A673 (cell line): Measurements from ENCODE around the gene TFAP2C. TPM values are rescaled to one million over a fixed set of nuclear protein-coding genes. Genes with fewer than 3 reads are reported as not detected.

Experiments used
- BruUV-seq: library from RNA; stranded (reverse); fragments of 400-500 nt; replicated peaks from 2 replicates; lab custom pipeline; 2021; lab: Mats Ljungman, UMichigan
- CTCF ChIA-PET: fragments of 300-600 bp; sonication (Branson Sonifier 250); formaldehyde crosslinking; loops from one replicate; lab custom pipeline; 2022; ENCODE audit warnings: antibody characterized with exemption; lab: Charles Lee
- POLR2A ChIA-PET: fragments of 300-600 bp; sonication (Branson Sonifier 250); formaldehyde crosslinking; loops from one replicate; lab custom pipeline; 2022; ENCODE audit warnings: antibody characterized with exemption; ENCODE audit not compliant: low non-redundant PET; lab: Charles Lee
- DNase-seq: peaks from one replicate; pipeline ENCODE4 v3.0.0-alpha.2; 2015; ENCODE audit warnings: low spot score
- H3K27ac ChIP-seq: fragments of 200-600 bp; sonication (generic); 2 replicates; pipeline ENCODE4 v1.5.1; 2016; ENCODE audit warnings: mixed run types, low read depth, mild to moderate bottlenecking, mixed read lengths, antibody characterized with exemption, low read length; ENCODE audit not compliant: poor library complexity, severe bottlenecking
- H3K27me3 ChIP-seq: fragments of 200-600 bp; sonication (generic); replicated peaks from 2 replicates; pipeline ENCODE4 v1.6.1; 2017; ENCODE audit warnings: mixed run types, low read depth, mild to moderate bottlenecking, mixed read lengths, antibody characterized with exemption, low read length; ENCODE audit not compliant: insufficient read depth, poor library complexity
- H3K36me3 ChIP-seq: fragments of 200-600 bp; sonication (generic); 2 replicates; pipeline ENCODE4 v1.6.1; 2016; ENCODE audit warnings: mixed run types, mild to moderate bottlenecking, mixed read lengths, antibody characterized with exemption, low read length; ENCODE audit not compliant: insufficient read depth, poor library complexity, severe bottlenecking
- H3K4me1 ChIP-seq: fragments of 200-600 bp; sonication (generic); 2 replicates; pipeline ENCODE4 v1.6.1; 2017; ENCODE audit warnings: mixed run types, mild to moderate bottlenecking, mixed read lengths, antibody characterized with exemption, low read length; ENCODE audit not compliant: insufficient read depth, poor library complexity, severe bottlenecking
- H3K4me3 ChIP-seq: fragments of 200-600 bp; sonication (generic); 2 replicates; pipeline ENCODE4 v1.5.1; 2016; ENCODE audit warnings: low read depth, mixed run types, mild to moderate bottlenecking, mixed read lengths, low read length; ENCODE audit not compliant: poor library complexity, severe bottlenecking
- H3K9me3 ChIP-seq: fragments of 200-600 bp; sonication (generic); 2 replicates; pipeline ENCODE4 v1.6.1; 2016; ENCODE audit warnings: mixed run types, low read depth, mild to moderate bottlenecking, mixed read lengths, antibody characterized with exemption, low read length; ENCODE audit not compliant: poor library complexity, severe bottlenecking
- CTCF ChIP-seq: fragments of 300-800, 200-600 bp; sonication (generic); conservative IDR thresholded peaks from 2 replicates; pipeline ENCODE4 v1.5.1; 2017; ENCODE audit warnings: low read depth, mild to moderate bottlenecking, antibody characterized with exemption, low read length, moderate library complexity, mixed read lengths
- EZH2 ChIP-seq: fragments of 200-600 bp; sonication (generic); IDR thresholded peaks from 2 replicates; pipeline ENCODE4 v1.6.1; 2017; ENCODE audit warnings: borderline replicate concordance, low read depth, mild to moderate bottlenecking, mixed read lengths, antibody characterized with exemption, low read length; ENCODE audit not compliant: poor library complexity, severe bottlenecking
- intact Hi-C: fragments of 100-400 bp; cut with micrococcal nuclease; formaldehyde crosslinking; loops from one replicate; pipeline ENCODE4 v1.10.0; 2022; ENCODE audit not compliant: unreplicated experiment
- total RNA-seq: library from RNA; stranded (reverse); gene quantifications from 2 replicates; pipeline ENCODE4 v1.2.3, GENCODE V29; 2021

Gene TFAP2C
- total RNA-seq, 1 experiment from 2014 or later = 0.11 TPM

- TF ChIP-seq CTCF (no peak), EZH2 (no peak)
- no peaks in the 10 kb centered on the region for H3K9me3 ChIP-seq
- H3K4me1 ChIP-seq = no peaks in the 10 kb centered on the region
- H3K4me3 ChIP-seq = no peak overlapping the region
- ChIA-PET POLR2A (no interaction called here), CTCF (no interaction called here)
- intact Hi-C loops = no loop called here
- no peaks in the 10 kb centered on the region for H3K36me3 ChIP-seq
- DNase-seq = no peak
- no TSS peak for BruUV-seq
- no peak overlapping the region for H3K27ac ChIP-seq
- no peaks in the 10 kb centered on the region for H3K27me3 ChIP-seq
These were observed 36.9 kb upstream of the TFAP2C start for GRCh38 chr20:56592211-56592610.

- no peak for DNase-seq
- Histone ChIP-seq H3K27me3 (no peaks in the 10 kb centered on the region), H3K9me3 (no peaks in the 10 kb centered on the region), H3K27ac (no peak overlapping the region), H3K36me3 (no peaks in the 10 kb centered on the region), H3K4me3 (no peak overlapping the region), H3K4me1 (no peaks in the 10 kb centered on the region)
- intact Hi-C loops = no loop called here
- ChIA-PET CTCF (no interaction called here), POLR2A (no interaction called here)
- no peak for TF ChIP-seq EZH2
- TF ChIP-seq CTCF = no peak
- no TSS peak for BruUV-seq
These were observed 36.3 kb upstream of the TFAP2C start for GRCh38 chr20:56592817-56593216.

- TF ChIP-seq CTCF = no peak
- TF ChIP-seq EZH2 = no peak
- H3K27me3 ChIP-seq = peaks cover 1% of the 10 kb centered on the region
- no peaks in the 10 kb centered on the region for H3K4me1 ChIP-seq
- no peaks in the 10 kb centered on the region for H3K36me3 ChIP-seq
- ChIA-PET CTCF (no interaction called here), POLR2A (no interaction called here)
- no peak overlapping the region for H3K4me3 ChIP-seq
- intact Hi-C loops = no loop called here
- no peak for DNase-seq
- no peak overlapping the region for H3K27ac ChIP-seq
- no peaks in the 10 kb centered on the region for H3K9me3 ChIP-seq
- BruUV-seq = no TSS peak
These were observed 33.2 kb upstream of the TFAP2C start for GRCh38 chr20:56595746-56596475.
